H9 (cell line): ENCODE data around the gene KCNIP4. TPM values are rescaled to one million over a fixed set of nuclear protein-coding genes. Genes with fewer than 3 reads are reported as not detected.

Source experiments
- DNase-seq: peaks from one replicate; pipeline ENCODE4 v3.0.0-alpha.2; 2017
- H2AFZ ChIP-seq: one replicate; pipeline ENCODE4 v1.6.1; 2013; ENCODE audit warnings: mild to moderate bottlenecking, low read length, control low read depth, moderate library complexity
- H2AK5ac ChIP-seq: 2 replicates; pipeline ENCODE4 v1.6.1; 2013; ENCODE audit warnings: low read length, control low read depth, mixed read lengths; ENCODE audit not compliant: insufficient read length
- H2BK120ac ChIP-seq: one replicate; pipeline ENCODE4 v1.6.1; 2013; ENCODE audit warnings: low read depth, mild to moderate bottlenecking, low read length, control low read depth, inconsistent platforms; ENCODE audit not compliant: poor library complexity, severe bottlenecking
- H2BK12ac ChIP-seq: 2 replicates; pipeline ENCODE4 v1.6.1; 2013; ENCODE audit warnings: low read length, control low read depth, mixed read lengths, low read depth; ENCODE audit not compliant: insufficient read length
- H2BK15ac ChIP-seq: 2 replicates; pipeline ENCODE4 v1.6.1; 2013; ENCODE audit warnings: low read depth, low read length, control low read depth
- H2BK20ac ChIP-seq: one replicate; pipeline ENCODE4 v1.6.1; 2013; ENCODE audit warnings: low read depth, mild to moderate bottlenecking, low read length, control low read depth, inconsistent platforms; ENCODE audit not compliant: poor library complexity, severe bottlenecking
- H2BK5ac ChIP-seq: 2 replicates; pipeline ENCODE4 v1.6.1; 2013; ENCODE audit warnings: low read length, control low read depth, mixed read lengths; ENCODE audit not compliant: insufficient read length
- H3K14ac ChIP-seq: 2 replicates; pipeline ENCODE4 v1.6.1; 2013; ENCODE audit warnings: low read length, control low read depth; ENCODE audit not compliant: insufficient read depth
- H3K18ac ChIP-seq: 2 replicates; pipeline ENCODE4 v1.6.1; 2013; ENCODE audit warnings: low read depth, mild to moderate bottlenecking, mixed read lengths, low read length, control low read depth; ENCODE audit not compliant: insufficient read length
- H3K23ac ChIP-seq: 2 replicates; pipeline ENCODE4 v1.6.1; 2013; ENCODE audit warnings: low read length, control low read depth, mixed read lengths, low read depth; ENCODE audit not compliant: insufficient read length
- H3K23me2 ChIP-seq: 2 replicates; pipeline ENCODE4 v1.6.1; 2013; ENCODE audit warnings: low read depth, mild to moderate bottlenecking, mixed read lengths, low read length, control low read depth; ENCODE audit not compliant: insufficient read length, poor library complexity, severe bottlenecking
- H3K27ac ChIP-seq: 2 replicates; pipeline ENCODE4 v1.5.1; 2013; ENCODE audit warnings: low read length, control low read depth, mixed read lengths, low read depth; ENCODE audit not compliant: insufficient read length
- H3K27me3 ChIP-seq: 2 replicates; pipeline ENCODE4 v1.6.1; 2013; ENCODE audit warnings: low read length, control low read depth, inconsistent platforms; ENCODE audit not compliant: insufficient read depth
- H3K4ac ChIP-seq: 2 replicates; pipeline ENCODE4 v1.6.1; 2013; ENCODE audit warnings: low read depth, mild to moderate bottlenecking, control low read depth, inconsistent platforms, low read length, moderate library complexity
- H3K4me1 ChIP-seq: 2 replicates; pipeline ENCODE4 v1.6.1; 2013; ENCODE audit warnings: low read length, control low read depth, inconsistent platforms; ENCODE audit not compliant: insufficient read depth
- H3K4me2 ChIP-seq: 2 replicates; pipeline ENCODE4 v1.6.1; 2013; ENCODE audit warnings: low read length, control low read depth, mixed read lengths; ENCODE audit not compliant: insufficient read length, insufficient read depth
- H3K56ac ChIP-seq: 2 replicates; pipeline ENCODE4 v1.6.1; 2013; ENCODE audit warnings: low read depth, mild to moderate bottlenecking, mixed read lengths, low read length, control low read depth; ENCODE audit not compliant: insufficient read length
- H3K79me1 ChIP-seq: 2 replicates; pipeline ENCODE4 v1.6.1; 2013; ENCODE audit warnings: low read depth, mild to moderate bottlenecking, moderate library complexity, low read length, control low read depth, inconsistent platforms; ENCODE audit not compliant: insufficient read depth, poor library complexity, severe bottlenecking
- H3K79me2 ChIP-seq: 2 replicates; pipeline ENCODE4 v1.6.1; 2013; ENCODE audit warnings: low read length, control low read depth, inconsistent platforms; ENCODE audit not compliant: insufficient read depth
- H3K9ac ChIP-seq: 2 replicates; pipeline ENCODE4 v1.6.1; 2013; ENCODE audit warnings: low read length, control low read depth, mixed read lengths; ENCODE audit not compliant: insufficient read length; ENCODE audit errors: extremely low read depth
- H3K9me3 ChIP-seq: one replicate; pipeline ENCODE4 v1.6.1; 2013; ENCODE audit warnings: low read depth, low read length, inconsistent platforms; ENCODE audit not compliant: control insufficient read depth
- H3T11ph ChIP-seq: one replicate; pipeline ENCODE4 v1.6.1; 2013; ENCODE audit warnings: mild to moderate bottlenecking, low read length, control low read depth, inconsistent platforms
- H4K20me1 ChIP-seq: one replicate; pipeline ENCODE4 v1.6.1; 2013; ENCODE audit not compliant: control insufficient read depth, insufficient read length, insufficient read depth
- H4K5ac ChIP-seq: 2 replicates; pipeline ENCODE4 v1.6.1; 2013; ENCODE audit warnings: low read depth, mild to moderate bottlenecking, mixed read lengths, low read length, control low read depth; ENCODE audit not compliant: insufficient read length
- H4K8ac ChIP-seq: replicated peaks from 2 replicates; pipeline ENCODE4 v1.6.1; 2013; ENCODE audit warnings: low read length, control low read depth, mixed read lengths, low read depth; ENCODE audit not compliant: insufficient read length
- H4K91ac ChIP-seq: 2 replicates; pipeline ENCODE4 v1.6.1; 2013; ENCODE audit warnings: low read depth, mild to moderate bottlenecking, moderate library complexity, mixed read lengths, low read length, control low read depth; ENCODE audit not compliant: insufficient read length
- H3K27ac Mint-ChIP-seq, 3 experiments: 2 replicates in 2 of 3; 3 replicates in 1 of 3; pipeline ENCODE4 v1.8.0; 2020 to 2021; ENCODE audit warnings: mixed read lengths in 3 of 3, mild to moderate bottlenecking in 1 of 3, moderate library complexity in 1 of 3
- H3K27me3 Mint-ChIP-seq: 2 replicates; pipeline ENCODE4 v1.8.0; 2021; ENCODE audit warnings: low read depth, mild to moderate bottlenecking, moderate library complexity, mixed read lengths
- H3K36me3 Mint-ChIP-seq, 3 experiments: 2 replicates in 2 of 3; 3 replicates in 1 of 3; pipeline ENCODE4 v1.8.0; 2020 to 2021; ENCODE audit warnings: low read depth in 3 of 3, mixed read lengths in 3 of 3; ENCODE audit not compliant: insufficient read depth in 1 of 3
- H3K4me1 Mint-ChIP-seq, 2 experiments: 2 replicates each; pipeline ENCODE4 v1.8.0; 2020; ENCODE audit warnings: mixed read lengths in 2 of 2
- H3K4me3 Mint-ChIP-seq, 2 experiments: 2 replicates in 1 of 2; 3 replicates in 1 of 2; pipeline ENCODE4 v1.8.0; 2020 to 2021; ENCODE audit warnings: mild to moderate bottlenecking in 2 of 2, mixed read lengths in 2 of 2, moderate library complexity in 1 of 2
- H3K9me3 Mint-ChIP-seq, 2 experiments: 2 replicates in 1 of 2; 3 replicates in 1 of 2; pipeline ENCODE4 v1.8.0; 2020; ENCODE audit warnings: mild to moderate bottlenecking in 2 of 2, mixed read lengths in 2 of 2, moderate library complexity in 1 of 2
- WGBS: extraction: QIAGEN DNeasy Blood & Tissue Kit; methylation state at CpG from one replicate; pipeline ENCODE4 v1.1.7; 2013; ENCODE audit warnings: missing lambda C conversion rate, low lambda C conversion rate, mixed read lengths; ENCODE audit not compliant: insufficient read length; ENCODE audit errors: extremely low coverage; 5-methylcytosine and 5-hydroxymethylcytosine counted together
- total RNA-seq: library from RNA; stranded (reverse); gene quantifications from 2 replicates; pipeline ENCODE4 v1.2.1, GENCODE V29; 2021
- TF ChIP-seq, protein P1 (sequence below): fragments of 200-600 bp; sonication (generic); conservative IDR thresholded peaks from 3 replicates; pipeline ENCODE4 v1.8.0; 2021; ENCODE audit warnings: antibody characterized with exemption, mild to moderate bottlenecking

Gene KCNIP4
- total RNA-seq, 1 experiment from 2014 or later: not detected

DNA sequence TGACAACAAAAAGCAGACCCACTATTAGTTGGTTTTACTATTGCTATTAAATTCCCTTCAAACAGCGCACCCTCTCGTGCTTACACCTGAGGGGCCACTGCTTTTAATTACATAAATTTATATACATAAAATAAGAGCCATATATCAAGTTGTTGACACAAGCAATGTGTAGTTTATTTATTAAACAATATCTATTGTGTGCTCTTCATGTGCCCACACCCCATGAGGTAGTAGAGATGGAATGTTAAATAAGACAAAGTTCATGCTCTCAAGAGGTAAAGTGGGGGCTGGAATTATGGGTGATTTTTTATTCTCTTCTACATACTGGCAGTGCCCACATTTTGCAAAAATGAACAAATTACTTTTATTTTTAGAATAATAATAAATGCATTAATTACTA is 47.3 kb downstream of the KCNIP4 start:
- Histone ChIP-seq H3K56ac (no peak overlapping the region), H4K8ac (no peak overlapping the region), H3K79me2 (no peaks in the 10 kb centered on the region), H3K23ac (no peak overlapping the region), H3K14ac (no peak overlapping the region), H2BK5ac (no peak overlapping the region), H3T11ph (no peak overlapping the region), H2AFZ (no peak overlapping the region), H3K27ac (no peak overlapping the region), H2BK20ac (no peak overlapping the region), H4K5ac (no peak overlapping the region), H3K27me3 (no peaks in the 10 kb centered on the region), H3K79me1 (no peaks in the 10 kb centered on the region), H3K9me3 (peaks cover 12% of the 10 kb centered on the region), H3K9ac (no peak overlapping the region), H3K4me2 (no peak overlapping the region), H4K20me1 (no peaks in the 10 kb centered on the region), H3K4ac (no peak overlapping the region), H3K23me2 (no peaks in the 10 kb centered on the region), H2BK120ac (no peak overlapping the region), H3K18ac (no peak overlapping the region), H2AK5ac (no peak overlapping the region), H2BK15ac (no peak overlapping the region), H4K91ac (no peak overlapping the region), H3K4me1 (no peaks in the 10 kb centered on the region), H2BK12ac (no peak overlapping the region)
- Mint-ChIP-seq H3K9me3 (peaks cover 12 to 15% of the 10 kb centered on the region in 2 experiments; a peak in 4 of 5 replicates), H3K36me3 (peaks cover 0 to 6% (median 3%) of the 10 kb centered on the region in 3 experiments; a peak in 2 of 7 replicates), H3K27ac (no peak overlapping the region), H3K4me1 (no peaks in the 10 kb centered on the region), H3K4me3 (no peak overlapping the region), H3K27me3 (no peaks in the 10 kb centered on the region)
- TF ChIP-seq, protein P1, sequence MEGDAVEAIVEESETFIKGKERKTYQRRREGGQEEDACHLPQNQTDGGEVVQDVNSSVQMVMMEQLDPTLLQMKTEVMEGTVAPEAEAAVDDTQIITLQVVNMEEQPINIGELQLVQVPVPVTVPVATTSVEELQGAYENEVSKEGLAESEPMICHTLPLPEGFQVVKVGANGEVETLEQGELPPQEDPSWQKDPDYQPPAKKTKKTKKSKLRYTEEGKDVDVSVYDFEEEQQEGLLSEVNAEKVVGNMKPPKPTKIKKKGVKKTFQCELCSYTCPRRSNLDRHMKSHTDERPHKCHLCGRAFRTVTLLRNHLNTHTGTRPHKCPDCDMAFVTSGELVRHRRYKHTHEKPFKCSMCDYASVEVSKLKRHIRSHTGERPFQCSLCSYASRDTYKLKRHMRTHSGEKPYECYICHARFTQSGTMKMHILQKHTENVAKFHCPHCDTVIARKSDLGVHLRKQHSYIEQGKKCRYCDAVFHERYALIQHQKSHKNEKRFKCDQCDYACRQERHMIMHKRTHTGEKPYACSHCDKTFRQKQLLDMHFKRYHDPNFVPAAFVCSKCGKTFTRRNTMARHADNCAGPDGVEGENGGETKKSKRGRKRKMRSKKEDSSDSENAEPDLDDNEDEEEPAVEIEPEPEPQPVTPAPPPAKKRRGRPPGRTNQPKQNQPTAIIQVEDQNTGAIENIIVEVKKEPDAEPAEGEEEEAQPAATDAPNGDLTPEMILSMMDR: no peak
- DNase-seq: no peak
- WGBS: no CpG with 5 or more reads among the region's 2 CpGs
